RWPE1 (cell line): Measurements from ENCODE around the gene ADGRL3.
"Not testable (repeated sequence)": the region's sequence is repeated elsewhere in the genome, so short reads cannot be mapped to it uniquely, and the experiment has no call there.

Experiments
- CTCF ChIA-PET: fragments of 350-600 bp; sonication (Branson Sonifier 250); formaldehyde crosslinking; extraction: SDS; loops from one replicate; lab custom pipeline; 2021; lab: Yijun Ruan, JAX
- POLR2A ChIA-PET: fragments of 400-600 bp; formaldehyde crosslinking; extraction: SDS; loops from one replicate; lab custom pipeline; 2020; ENCODE audit warnings: antibody characterized with exemption; ENCODE audit not compliant: low non-redundant PET; lab: Yijun Ruan, JAX
- DNase-seq: peaks from one replicate; pipeline ENCODE4 v3.0.0; 2012; ENCODE audit warnings: low spot score
- H3K27ac ChIP-seq: fragments of 450-650 bp; 2 replicates; pipeline ENCODE4 v1.5.1; 2017
- TF ChIP-seq, protein P1 (sequence below): fragments of 450-650 bp; conservative IDR thresholded peaks from 2 replicates; pipeline ENCODE4 v1.5.1; 2017; ENCODE audit warnings: low read depth, mild to moderate bottlenecking

ADGRL3 gene

DNA sequence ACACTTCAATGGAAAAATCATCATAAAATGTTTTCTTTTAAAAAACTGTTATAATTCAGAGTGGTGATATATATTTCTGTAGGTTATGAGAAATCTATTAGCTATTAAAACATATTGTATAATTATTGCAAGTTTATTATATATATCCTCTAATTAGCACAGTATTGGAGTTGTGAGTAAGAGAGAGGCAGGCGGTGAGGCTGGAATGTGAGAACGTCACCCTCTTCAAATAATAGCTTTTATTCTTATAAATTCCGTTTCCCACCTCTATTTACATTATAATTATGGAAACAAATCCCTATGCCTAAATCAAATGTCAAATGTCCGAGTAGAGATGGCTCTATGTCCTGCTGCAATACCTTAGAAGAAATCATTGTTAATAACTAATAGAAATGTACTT lies 292.9 kb downstream of the ADGRL3 start:
- H3K27ac ChIP-seq, result no peak overlapping the region
- ChIA-PET POLR2A (no interaction called here), CTCF (no interaction called here)
- TF ChIP-seq, protein P1, sequence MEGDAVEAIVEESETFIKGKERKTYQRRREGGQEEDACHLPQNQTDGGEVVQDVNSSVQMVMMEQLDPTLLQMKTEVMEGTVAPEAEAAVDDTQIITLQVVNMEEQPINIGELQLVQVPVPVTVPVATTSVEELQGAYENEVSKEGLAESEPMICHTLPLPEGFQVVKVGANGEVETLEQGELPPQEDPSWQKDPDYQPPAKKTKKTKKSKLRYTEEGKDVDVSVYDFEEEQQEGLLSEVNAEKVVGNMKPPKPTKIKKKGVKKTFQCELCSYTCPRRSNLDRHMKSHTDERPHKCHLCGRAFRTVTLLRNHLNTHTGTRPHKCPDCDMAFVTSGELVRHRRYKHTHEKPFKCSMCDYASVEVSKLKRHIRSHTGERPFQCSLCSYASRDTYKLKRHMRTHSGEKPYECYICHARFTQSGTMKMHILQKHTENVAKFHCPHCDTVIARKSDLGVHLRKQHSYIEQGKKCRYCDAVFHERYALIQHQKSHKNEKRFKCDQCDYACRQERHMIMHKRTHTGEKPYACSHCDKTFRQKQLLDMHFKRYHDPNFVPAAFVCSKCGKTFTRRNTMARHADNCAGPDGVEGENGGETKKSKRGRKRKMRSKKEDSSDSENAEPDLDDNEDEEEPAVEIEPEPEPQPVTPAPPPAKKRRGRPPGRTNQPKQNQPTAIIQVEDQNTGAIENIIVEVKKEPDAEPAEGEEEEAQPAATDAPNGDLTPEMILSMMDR, result no peak
- DNase-seq, result no peak

DNA sequence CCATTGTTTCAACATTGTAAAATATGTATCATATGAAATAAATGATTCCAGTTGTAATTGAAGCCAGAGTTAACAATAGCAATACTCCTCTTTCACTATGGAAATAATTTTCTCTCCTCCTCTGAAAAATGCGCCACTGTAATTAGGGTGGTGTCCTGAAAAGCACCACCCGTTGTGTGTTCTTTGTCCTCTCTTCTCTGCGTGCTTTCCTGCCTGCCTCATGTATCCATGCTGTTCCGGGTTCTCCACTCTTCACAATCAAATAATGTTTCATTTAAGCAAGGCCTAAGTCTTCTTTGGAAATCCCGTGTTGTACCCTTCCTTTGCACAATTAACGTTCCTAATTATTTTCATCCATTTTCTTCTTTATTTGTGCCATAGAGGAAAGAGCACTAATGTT lies 293.3 kb downstream of the ADGRL3 start:
- ChIA-PET POLR2A (no interaction called here), CTCF (no interaction called here)
- DNase-seq, result no peak
- no peak overlapping the region for H3K27ac ChIP-seq
- TF ChIP-seq, protein P1, result no peak

DNA sequence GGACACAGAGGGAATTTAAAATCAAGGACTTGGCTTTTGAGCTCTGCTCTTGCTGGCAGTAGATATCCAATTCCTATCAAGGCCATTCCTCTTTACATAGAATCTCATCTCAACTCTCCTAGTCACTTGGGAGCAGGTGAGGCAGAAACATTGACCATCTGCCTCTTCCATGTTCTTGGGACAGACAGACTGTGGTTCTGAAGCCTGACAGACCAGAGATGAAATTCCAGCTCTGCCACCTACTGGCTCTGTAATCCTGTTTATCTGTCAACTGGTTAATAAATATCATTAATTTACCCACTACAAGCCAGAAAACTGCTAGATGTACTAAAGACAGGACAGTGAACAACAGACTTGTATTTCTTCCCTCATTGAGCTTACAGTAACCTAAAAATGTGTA lies 300.8 kb downstream of the ADGRL3 start:
- no peak overlapping the region for H3K27ac ChIP-seq
- ChIA-PET CTCF (interaction anchor here (0.6 to 1.4 kb wide), 6 partner anchors 14 to 994 kb away, joined by 3 read pairs; no protein-coding TSS in a partner anchor), POLR2A (no interaction called here)
- TF ChIP-seq, protein P1, result 0 out of 2 replicates have a peak, but pooled peaks have one; percentile 14
- peak; percentile 13 for DNase-seq

DNA sequence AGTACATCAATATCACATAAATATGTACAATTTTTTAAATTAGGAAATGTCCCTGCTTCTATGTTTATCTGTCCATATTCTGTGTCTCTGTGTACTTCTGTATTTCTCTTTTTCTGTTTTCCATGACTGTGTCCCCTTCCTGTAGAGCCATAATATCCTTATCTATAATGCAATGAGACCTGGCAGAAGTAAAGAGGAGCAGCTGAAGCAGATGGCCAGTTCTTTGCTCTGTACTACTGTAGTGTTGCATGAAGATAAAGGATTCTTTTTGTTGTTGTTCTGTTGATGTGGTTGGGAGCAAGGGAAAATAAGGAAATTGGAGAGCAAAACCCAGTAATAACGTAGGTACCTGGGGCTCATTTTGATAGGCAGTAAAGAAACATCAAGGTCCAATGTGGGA lies 301.7 kb downstream of the ADGRL3 start:
- CTCF ChIA-PET, result interaction anchor here (0.6 to 0.8 kb wide), 4 partner anchors 13 to 829 kb away, joined by 3 to 6 read pairs (median 3); no protein-coding TSS in a partner anchor
- no peak for DNase-seq
- TF ChIP-seq, protein P1, result no peak
- POLR2A ChIA-PET, result no interaction called here
- no peak overlapping the region for H3K27ac ChIP-seq

DNA sequence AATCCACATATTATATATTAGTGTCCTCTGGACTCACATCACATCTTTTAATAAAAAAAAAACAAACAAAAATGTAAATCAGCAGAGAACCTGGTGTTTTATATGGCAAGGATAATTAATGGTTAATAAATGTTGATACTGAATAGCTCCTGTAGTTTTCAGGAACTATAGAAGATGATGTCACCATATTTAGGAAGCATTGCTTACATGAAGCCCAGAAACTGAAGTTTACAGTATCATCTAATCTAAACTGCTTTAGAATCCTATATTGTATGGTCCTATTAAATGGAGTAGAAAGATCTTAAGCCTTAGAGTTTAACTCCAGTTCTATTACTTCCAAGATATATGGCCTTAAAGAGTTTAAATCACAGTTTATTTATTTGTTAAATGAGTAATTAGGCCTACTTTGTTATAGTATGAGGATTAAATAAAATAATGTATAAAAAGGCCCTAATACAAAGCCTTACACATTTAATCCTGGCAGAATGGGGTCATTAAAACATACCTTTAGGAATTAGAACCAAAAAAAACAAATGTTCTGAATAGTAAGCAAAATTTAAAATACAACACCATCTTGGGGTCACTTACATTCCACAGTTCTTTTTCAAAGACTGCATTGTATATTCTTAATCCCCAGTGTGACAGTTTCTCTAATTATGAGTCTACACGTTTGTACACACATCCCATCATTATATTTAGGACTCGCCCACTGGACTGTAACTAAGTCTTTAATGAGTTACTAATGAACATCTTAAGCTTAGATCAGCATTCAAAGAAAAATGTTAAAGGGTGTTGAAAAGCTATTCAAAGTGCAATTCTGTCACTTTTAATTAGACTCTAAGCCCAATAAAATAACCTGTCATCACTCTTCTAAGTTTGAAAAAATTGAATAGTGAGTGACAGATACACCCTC lies 305.9 kb downstream of the ADGRL3 start:
- H3K27ac ChIP-seq, result no peak overlapping the region
- CTCF ChIA-PET, result no interaction called here
- TF ChIP-seq, protein P1, result no peak
- DNase-seq, result no peak
- POLR2A ChIA-PET, result no interaction called here

DNA sequence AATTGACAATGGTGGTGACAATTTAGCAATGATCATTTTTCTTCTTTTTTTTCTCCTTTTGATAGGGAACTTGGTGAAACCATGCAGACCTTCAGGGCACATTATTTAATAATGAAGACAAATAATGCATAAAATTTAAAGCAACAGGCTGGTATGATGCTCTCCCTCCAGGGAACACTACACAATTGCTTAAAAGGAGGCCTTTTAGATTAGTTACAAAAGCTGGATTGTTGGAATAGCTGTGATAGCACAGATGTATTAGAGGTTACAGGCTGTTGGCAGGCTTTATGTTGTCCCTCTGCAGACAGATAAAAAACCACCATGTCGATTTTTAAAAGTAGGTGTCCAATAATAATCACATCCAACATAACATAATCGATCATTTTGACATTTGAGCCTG lies 307.0 kb downstream of the ADGRL3 start:
- DNase-seq, result no peak
- POLR2A ChIA-PET, result no interaction called here
- CTCF ChIA-PET, result no interaction called here
- no peak overlapping the region for H3K27ac ChIP-seq
- TF ChIP-seq, protein P1, result no peak

DNA sequence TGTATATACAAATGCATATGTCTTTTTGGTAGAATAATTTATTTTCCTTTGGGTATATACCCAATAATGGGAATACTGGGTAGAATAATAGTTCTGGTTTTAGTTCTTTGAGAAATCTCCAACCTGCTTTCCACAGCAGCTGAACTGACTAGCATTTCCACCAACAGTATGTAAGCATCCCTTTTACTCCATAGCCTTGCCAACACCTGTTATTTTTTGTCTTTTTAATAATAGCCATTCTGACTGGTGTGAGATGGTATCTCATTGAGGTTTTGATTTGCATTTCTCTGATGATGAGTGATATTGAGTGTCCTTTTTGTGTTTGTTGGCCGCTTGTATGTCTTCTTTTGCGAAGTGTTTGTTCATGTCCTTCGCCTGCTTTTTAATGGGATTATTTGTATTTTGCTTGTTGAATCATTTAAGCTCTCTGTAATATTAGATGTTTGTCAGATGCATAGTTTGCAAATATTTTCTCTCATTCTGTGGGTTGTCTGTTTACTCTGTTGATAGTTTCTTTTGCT lies 309.7 kb downstream of the ADGRL3 start:
- CTCF ChIA-PET, POLR2A ChIA-PET, H3K27ac ChIP-seq, DNase-seq: not testable (repeated sequence)
